Thyroid gland (tissue), 4 donors: Measurements from ENCODE around the gene DHX34.

Source experiments
- CTCF ChIP-seq, 6 experiments: fragments of 200-600 bp in 3 of 6; fragments of 450-650 bp in 3 of 6; sonication (generic) in 3 of 6; IDR thresholded peaks; one replicate each; pipeline ENCODE4 v1.5.1; 2016 to 2019; ENCODE audit warnings: antibody characterized with exemption in 6 of 6, mild to moderate bottlenecking in 2 of 6, inconsistent platforms in 1 of 6, moderate library complexity in 1 of 6
- POLR2A ChIP-seq, 2 donors: fragments of 450-650 bp; IDR thresholded peaks; one replicate each; pipeline ENCODE4 v1.6.1; 2017; ENCODE audit warnings: antibody characterized with exemption in 2 of 2, mild to moderate bottlenecking in 2 of 2, moderate library complexity in 1 of 2

GRCh38 chr19:47323409-47323808, 25.7 kb upstream of the DHX34 start:
- TF ChIP-seq CTCF (IDR thresholded peaks at IDR 0.05): no peak
- no peak for TF ChIP-seq POLR2A (IDR thresholded peaks at IDR 0.05)
